K562 (cell line): ENCODE data around the gene PGM5. TPM values are rescaled to one million over a fixed set of nuclear protein-coding genes. Genes with fewer than 3 reads are reported as not detected.

ENCODE experiments used
- ATAC-seq: fragments of 200-7000 bp; cut with Tn5 transposase; 3 replicates; pipeline ENCODE4 v1.9.1; 2020; ENCODE audit warnings: moderate library complexity
- BruUV-seq: library from RNA; stranded (reverse); fragments of 400-500 nt; replicated peaks from 2 replicates; lab custom pipeline; 2021; lab: Mats Ljungman, UMichigan
- CTCF ChIA-PET: fragments of 300-600 bp; formaldehyde crosslinking; extraction: SDS; loops from one replicate; lab custom pipeline; 2021; ENCODE audit warnings: low intra/inter-chr PET ratio; lab: Yijun Ruan, JAX
- POLR2A ChIA-PET: fragments of 300-600, 350-650 bp; sonication (Branson Sonifier 250); formaldehyde crosslinking; extraction: SDS; loops from one replicate; lab custom pipeline; 2021; ENCODE audit warnings: antibody characterized with exemption, inconsistent platforms; lab: Yijun Ruan, JAX
- DNase-seq, 4 experiments: peaks; one replicate each; pipeline versions ENCODE4 v3.0.0 to v3.0.0-alpha.2; 2011 to 2018; ENCODE audit warnings: low spot score in 3 of 4, mixed read lengths in 3 of 4; ENCODE audit errors: extremely low read depth in 1 of 4
- FAIRE-seq: peaks from 2 replicates; lab custom pipeline; 2011; peaks lifted over from hg19 to GRCh38; lab: Jason Lieb, UNC
- H2AFZ ChIP-seq: 2 replicates; pipeline ENCODE4 v1.6.0; 2011; ENCODE audit warnings: low read depth, low read length, control low read depth, inconsistent platforms
- H3K27ac ChIP-seq: fragments of 200-600 bp; 3 replicates; pipeline ENCODE4 v1.8.0; 2011; ENCODE audit warnings: low read depth, mild to moderate bottlenecking, control low read depth, inconsistent platforms, low read length, moderate library complexity, mixed read lengths; ENCODE audit errors: extremely low read depth
- H3K27me3 ChIP-seq, 2 experiments: fragments of 300-600 bp in 1 of 2; 2 replicates in 1 of 2; 3 replicates in 1 of 2; pipeline versions ENCODE4 v1.6.0 to v1.8.0; 2011; ENCODE audit warnings: inconsistent platforms in 2 of 2, low read length in 2 of 2, mild to moderate bottlenecking in 1 of 2, mixed read lengths in 1 of 2, moderate library complexity in 1 of 2; ENCODE audit not compliant: control insufficient read depth in 2 of 2, insufficient read depth in 2 of 2
- H3K36me3 ChIP-seq: fragments of 300-600 bp; 3 replicates; pipeline ENCODE4 v1.8.0; 2011; ENCODE audit warnings: mild to moderate bottlenecking, low read length, inconsistent platforms; ENCODE audit not compliant: control insufficient read depth, insufficient read depth
- H3K4me1 ChIP-seq, 2 experiments: fragments of 200-600 bp in 1 of 2; replicated peaks in 1 of 2; 2 replicates in 1 of 2; 3 replicates in 1 of 2; pipeline versions ENCODE4 v1.5.1 to v1.8.0; 2011; ENCODE audit warnings: inconsistent platforms in 2 of 2, low read length in 2 of 2, mild to moderate bottlenecking in 1 of 2, mixed read lengths in 1 of 2, moderate library complexity in 1 of 2; ENCODE audit not compliant: control insufficient read depth in 2 of 2, insufficient read depth in 2 of 2
- H3K4me2 ChIP-seq: 2 replicates; pipeline ENCODE4 v1.6.1; 2011; ENCODE audit warnings: low read length, control low read depth, inconsistent platforms, mixed read lengths; ENCODE audit not compliant: insufficient read depth
- H3K4me3 ChIP-seq: fragments of 200-600 bp; sonication (generic), shearing (Covaris generic); 2 replicates; pipeline ENCODE4 v1.5.1; 2016; ENCODE audit warnings: control low read depth, inconsistent platforms
- H3K79me2 ChIP-seq: fragments of 200-600 bp; 3 replicates; pipeline ENCODE4 v1.8.0; 2011; ENCODE audit warnings: low read length, inconsistent platforms; ENCODE audit not compliant: control insufficient read depth, insufficient read depth
- H3K9ac ChIP-seq, 2 experiments: 2 replicates each; pipeline versions ENCODE4 v1.6.0 to v1.6.1; 2011; ENCODE audit warnings: low read depth in 2 of 2, low read length in 2 of 2, control low read depth in 1 of 2, inconsistent platforms in 1 of 2, mild to moderate bottlenecking in 1 of 2, mixed read lengths in 1 of 2; ENCODE audit not compliant: insufficient read depth in 1 of 2
- H3K9me1 ChIP-seq: one replicate; pipeline ENCODE4 v1.6.0; 2011; ENCODE audit warnings: inconsistent platforms, mild to moderate bottlenecking, low read length, moderate library complexity; ENCODE audit not compliant: control insufficient read depth, insufficient read depth
- H3K9me3 ChIP-seq: replicated peaks from 2 replicates; pipeline ENCODE4 v1.5.1; 2011; ENCODE audit warnings: low read depth, low read length, inconsistent platforms; ENCODE audit not compliant: control insufficient read depth, insufficient read depth
- H4K20me1 ChIP-seq: replicated peaks from 2 replicates; pipeline ENCODE4 v1.6.1; 2011; ENCODE audit warnings: low read length, inconsistent platforms, mixed read lengths; ENCODE audit not compliant: control insufficient read depth, insufficient read depth
- E2F4 ChIP-seq: sonication (generic); formaldehyde crosslinking; IDR thresholded peaks from 2 replicates; pipeline ENCODE4 v1.8.0; 2022; ENCODE audit warnings: mild to moderate bottlenecking, low read depth, missing genetic modification reagents
- FOXJ3 ChIP-seq: sonication (generic); formaldehyde crosslinking; IDR thresholded peaks from 2 replicates; pipeline ENCODE4 v1.4.0; 2020; ENCODE audit warnings: mild to moderate bottlenecking, missing genetic modification reagents
- FOXP4 ChIP-seq: sonication (generic); formaldehyde crosslinking; IDR thresholded peaks from 2 replicates; pipeline ENCODE4 v1.8.0; 2022; ENCODE audit warnings: mild to moderate bottlenecking, missing genetic modification reagents, borderline replicate concordance
- HOXB6 ChIP-seq: fragments of 250-450 bp; sonication (Bioruptor Pico); IDR thresholded peaks from 2 replicates; pipeline ENCODE4 v1.5.1; 2022; ENCODE audit warnings: mild to moderate bottlenecking, borderline replicate concordance
- STAG1 ChIP-seq: sonication (generic); formaldehyde crosslinking; IDR thresholded peaks from 2 replicates; pipeline ENCODE4 v1.5.0; 2020; ENCODE audit warnings: missing genetic modification reagents, borderline replicate concordance
- TAF15 ChIP-seq: fragments of 200-400 bp; formaldehyde crosslinking; IDR thresholded peaks from 2 replicates; pipeline ENCODE4 v1.6.1; 2017; ENCODE audit warnings: mild to moderate bottlenecking, low read depth, low read length, moderate library complexity
- TSC22D4 ChIP-seq: fragments of 450-650 bp; IDR thresholded peaks from 2 replicates; pipeline ENCODE4 v1.6.1; 2016; ENCODE audit warnings: missing genetic modification characterization, missing biosample characterization, control low read depth
- YY1 ChIP-seq, 3 experiments: IDR thresholded peaks; 2 replicates each; pipeline ENCODE4 v1.6.1; 2011; ENCODE audit warnings: low read length in 2 of 3, mild to moderate bottlenecking in 2 of 3, moderate library complexity in 2 of 3, borderline replicate concordance in 1 of 3, control low read depth in 1 of 3, low read depth in 1 of 3; ENCODE audit not compliant: insufficient read depth in 3 of 3, insufficient replicate concordance in 2 of 3, control insufficient read depth in 1 of 3, insufficient read length in 1 of 3; ENCODE audit errors: extremely low read depth in 1 of 3
- ZHX1 ChIP-seq: fragments of 150-350 bp; conservative IDR thresholded peaks from 2 replicates; pipeline ENCODE4 v1.6.1; 2014; ENCODE audit warnings: low read length
- ZNF282 ChIP-seq: sonication (generic); formaldehyde crosslinking; IDR thresholded peaks from 2 replicates; pipeline ENCODE4 v1.8.1; 2023; ENCODE audit warnings: missing genetic modification reagents
- WGBS: fragments of 100-300 bp; shearing (Covaris generic); methylation state at CpG from one replicate; pipeline ENCODE4 v1.1.6; 2016; ENCODE audit warnings: low coverage, mixed read lengths; ENCODE audit not compliant: insufficient coverage; ENCODE audit errors: missing lambda C conversion rate; 5-methylcytosine and 5-hydroxymethylcytosine counted together
- in situ Hi-C: fragments of 300-500 bp; cut with MboI; formaldehyde crosslinking; loops from 4 replicates; pipeline ENCODE4 v1.15.0; 2018; ENCODE audit warnings: inconsistent platforms, mixed read lengths
- intact Hi-C: fragments of 100-400 bp; cut with micrococcal nuclease; formaldehyde crosslinking; loops from 2 replicates; pipeline ENCODE4 v1.14.2; 2022
- polyA plus RNA-seq, 8 experiments: library from polyadenylated mRNA; depleted of rRNA in 4 of 8; stranded (reverse) in 5 of 8; unstranded in 3 of 8; fragments of >200 nt; fragmentation: Nextera tagmentation in 2 of 8; fragmentation: Illumina TruSeq in 1 of 8; extraction: Ambion mirVana in 2 of 8; extraction: Trizol in 1 of 8; gene quantifications; 2 replicates each; pipeline versions ENCODE4 v1.2.1 to v1.2.3, GENCODE V29; 2011 to 2014; ENCODE audit warnings: inconsistent platforms in 1 of 8, missing spikeins in 1 of 8
- total RNA-seq, 7 experiments: library from RNA; depleted of rRNA in 6 of 7; stranded (reverse); fragments of >200 nt in 6 of 7; fragmentation: Illumina TruSeq in 2 of 7; extraction: Trizol in 2 of 7; gene quantifications; 2 replicates each; pipeline versions ENCODE4 v1.2.1 to v1.2.3, GENCODE V29; 2011 to 2021; ENCODE audit warnings: low replicate concordance in 1 of 7
- TF ChIP-seq, protein P1 (sequence below), 2 experiments: IDR thresholded peaks; 2 replicates each; pipeline ENCODE4 v1.6.1; 2011; ENCODE audit warnings: borderline replicate concordance in 1 of 2, control low read depth in 1 of 2, low read depth in 1 of 2, low read length in 1 of 2, mild to moderate bottlenecking in 1 of 2, mixed read lengths in 1 of 2, moderate library complexity in 1 of 2; ENCODE audit not compliant: insufficient read depth in 1 of 2, insufficient read length in 1 of 2, poor library complexity in 1 of 2, severe bottlenecking in 1 of 2; ENCODE audit errors: extremely low read depth in 1 of 2

PGM5 gene
- total and polyA plus RNA-seq, 9 of the 15 experiments (the other 6 are each of a cell fraction or from before 2014, with no cell fraction given): 0.03 to 0.24 (median 0.15) TPM; not detected in 1

DNA sequence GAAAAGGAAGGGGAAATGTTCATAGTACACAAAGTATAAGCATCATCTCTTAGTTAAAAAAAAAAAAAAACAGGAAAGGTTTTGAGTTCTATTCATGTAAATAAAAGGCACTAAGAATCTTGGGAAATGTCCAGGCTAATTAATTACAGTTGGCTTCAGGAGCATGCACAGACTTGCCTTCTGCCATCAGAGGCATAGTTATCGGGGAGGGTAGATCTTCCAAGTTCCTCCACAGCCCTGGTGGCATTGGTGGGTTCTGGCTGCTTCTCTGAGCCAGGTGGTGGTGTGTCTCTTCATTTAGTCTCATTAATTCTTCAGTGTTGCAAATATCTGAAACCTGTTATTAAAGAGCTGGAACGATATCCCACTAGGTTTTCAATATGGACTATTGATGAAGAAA, 99.0 kb downstream of the PGM5 start:
- no TSS peak for BruUV-seq
- Histone ChIP-seq H3K4me1 (no peaks in the 10 kb centered on the region), H3K27ac (no peak overlapping the region), H2AFZ (no peak overlapping the region), H3K36me3 (no peaks in the 10 kb centered on the region), H3K9ac (no peak overlapping the region), H3K4me2 (no peak overlapping the region), H3K9me1 (no peaks in the 10 kb centered on the region), H3K27me3 (peaks cover 0 to 6% of the 10 kb centered on the region in 2 experiments; a peak in 3 of 5 replicates), H3K9me3 (no peaks in the 10 kb centered on the region), H3K79me2 (no peaks in the 10 kb centered on the region), H4K20me1 (no peaks in the 10 kb centered on the region), H3K4me3 (no peak overlapping the region)
- FAIRE-seq: no peak
- ChIA-PET POLR2A (no interaction called here), CTCF (no interaction called here)
- WGBS: 0% methylated on average over 2 of the region's 2 CpGs
- intact Hi-C loops: no loop called here
- no peak for ATAC-seq
- no peak for DNase-seq
- in situ Hi-C loops: no loop called here
- TF ChIP-seq FOXP4 (CRISPR knock-in tag): no peak
- TF ChIP-seq E2F4 (CRISPR knock-in tag): no peak
- TF ChIP-seq TSC22D4 (tag): no peak
- TF ChIP-seq YY1 (IDR thresholded peaks at IDR 0.05; ENCODE audit: borderline replicate concordance in 1 of 3, control insufficient read depth in 1 of 3, extremely low read depth in 1 of 3, insufficient read depth in 3 of 3, insufficient read length in 1 of 3, insufficient replicate concordance in 2 of 3, low read depth in 1 of 3, low read length in 2 of 3): no peak
- TF ChIP-seq ZHX1: no peak
- no peak for TF ChIP-seq ZNF282 (CRISPR knock-in tag)
- TF ChIP-seq STAG1 (CRISPR knock-in tag): no peak
- TF ChIP-seq TAF15: no peak
- TF ChIP-seq, protein P1, sequence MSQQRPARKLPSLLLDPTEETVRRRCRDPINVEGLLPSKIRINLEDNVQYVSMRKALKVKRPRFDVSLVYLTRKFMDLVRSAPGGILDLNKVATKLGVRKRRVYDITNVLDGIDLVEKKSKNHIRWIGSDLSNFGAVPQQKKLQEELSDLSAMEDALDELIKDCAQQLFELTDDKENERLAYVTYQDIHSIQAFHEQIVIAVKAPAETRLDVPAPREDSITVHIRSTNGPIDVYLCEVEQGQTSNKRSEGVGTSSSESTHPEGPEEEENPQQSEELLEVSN (IDR thresholded peaks at IDR 0.05; ENCODE audit: borderline replicate concordance in 1 of 2, extremely low read depth in 1 of 2, insufficient read depth in 1 of 2, insufficient read length in 1 of 2, low read depth in 1 of 2, low read length in 1 of 2, poor library complexity in 1 of 2, severe bottlenecking in 1 of 2): no peak
- TF ChIP-seq FOXJ3 (CRISPR knock-in tag): no peak
- TF ChIP-seq HOXB6 (CRISPR knock-in tag): no peak
